Colon (tissue), 2 donors: ENCODE measurements around the gene CYP2S1.
"Not testable (repeated sequence)": the region's sequence is repeated elsewhere in the genome, so short reads cannot be mapped to it uniquely, and the experiment has no call there.

ENCODE experiments used
- FAIRE-seq: peaks from 2 replicates; lab custom pipeline; 2012; peaks lifted over from hg19 to GRCh38; lab: Jason Lieb, UNC
- donor health status: control.
- donor health status: control.

The CYP2S1 gene

GRCh38 chr19:41195675-41196497 is 2.9 kb downstream of the CYP2S1 start:
- no peak for FAIRE-seq

DNA sequence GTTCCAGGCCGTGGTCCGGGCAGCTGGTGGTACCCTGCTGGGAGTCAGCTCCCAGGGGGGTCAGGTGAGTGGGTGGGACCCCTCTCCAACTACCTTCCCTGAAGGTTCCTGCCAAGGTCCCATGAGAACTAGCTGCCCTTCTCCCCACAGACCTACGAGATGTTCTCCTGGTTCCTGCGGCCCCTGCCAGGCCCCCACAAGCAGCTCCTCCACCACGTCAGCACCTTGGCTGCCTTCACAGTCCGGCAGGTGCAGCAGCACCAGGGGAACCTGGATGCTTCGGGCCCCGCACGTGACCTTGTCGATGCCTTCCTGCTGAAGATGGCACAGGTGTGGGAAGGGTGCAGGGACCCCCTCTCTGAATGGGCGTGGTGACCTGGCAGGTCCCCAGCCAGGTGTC is 5.5 kb downstream of the CYP2S1 start:
- FAIRE-seq: no peak

- FAIRE-seq: no peak
These were observed 10.4 kb downstream of the CYP2S1 start for GRCh38 chr19:41203371-41203770.

GRCh38 chr19:41204338-41204737 is 11.3 kb downstream of the CYP2S1 start:
- not testable (repeated sequence) for FAIRE-seq

- FAIRE-seq: no peak
These were observed 13.0 kb downstream of the CYP2S1 start for GRCh38 chr19:41205995-41206394.

DNA sequence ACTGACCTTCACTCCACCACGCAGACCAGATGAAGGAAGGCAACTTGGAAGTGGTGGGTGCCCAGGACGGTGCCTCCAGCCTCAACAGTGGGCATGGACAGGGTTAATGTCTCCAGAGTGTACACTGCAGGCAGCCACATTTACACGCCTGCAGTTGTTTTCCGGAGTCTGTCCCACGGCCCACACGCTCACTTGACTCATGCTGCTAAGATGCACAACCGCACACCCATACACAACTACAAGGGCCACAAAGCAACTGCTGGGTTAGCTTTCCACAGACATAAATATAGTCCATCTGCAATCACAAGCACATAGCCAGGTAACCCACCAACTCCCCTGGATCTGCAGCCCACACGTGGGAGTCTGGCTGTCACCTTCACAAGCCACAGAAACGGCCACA is 13.4 kb downstream of the CYP2S1 start:
- FAIRE-seq: no peak

GRCh38 chr19:41206926-41207750 is 14.1 kb downstream of the CYP2S1 start:
- no peak for FAIRE-seq

DNA sequence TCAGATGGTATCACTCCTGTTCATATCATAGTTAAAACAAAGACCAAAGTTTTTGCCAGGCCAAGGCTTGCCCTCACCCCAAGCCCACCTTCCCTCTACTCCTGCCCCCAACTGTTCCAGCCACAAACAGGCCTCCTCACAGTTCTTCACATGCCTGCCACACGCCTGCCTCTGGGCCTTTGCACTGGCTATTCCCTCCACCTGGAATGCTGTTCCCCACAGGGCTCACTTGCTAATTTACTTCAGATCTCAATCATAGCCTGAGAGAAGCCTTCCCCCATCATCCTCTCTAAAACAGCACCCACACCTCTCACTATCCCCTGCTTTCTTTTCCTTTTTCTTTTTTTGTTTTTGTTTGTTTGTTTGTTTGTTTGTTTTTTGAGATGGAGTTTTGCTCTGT is 21.1 kb downstream of the CYP2S1 start:
- no peak for FAIRE-seq

- FAIRE-seq: no peak
These were observed 24.7 kb downstream of the CYP2S1 start for GRCh38 chr19:41217741-41218140.

DNA sequence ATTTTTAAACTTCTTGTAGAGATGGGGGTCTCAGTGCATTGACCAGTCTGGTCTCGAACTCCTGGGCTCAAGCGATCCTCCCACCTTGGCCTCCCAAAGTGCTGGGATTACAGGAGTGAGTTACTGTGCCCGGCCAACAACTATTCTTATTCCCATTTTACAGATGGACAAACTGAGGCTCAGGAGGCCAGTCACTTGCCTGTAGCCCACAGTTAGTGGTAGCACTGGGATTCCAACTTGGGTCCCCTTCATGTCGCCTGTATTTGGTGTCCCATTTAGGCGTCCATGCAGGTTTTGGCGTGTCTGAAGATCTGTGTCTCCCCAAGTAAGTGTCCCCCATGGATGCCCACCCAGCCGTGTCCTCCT is 25.2 kb downstream of the CYP2S1 start:
- FAIRE-seq: no peak

GRCh38 chr19:41218615-41219507 is 25.8 kb downstream of the CYP2S1 start, which contains the start of gene AXL:
Gene AXL (plus strand): TSS chr19:41219223. CDS start chr19:41219393, 170 bp downstream.
- FAIRE-seq: no peak

GRCh38 chr19:41219924-41220567 is 27.0 kb downstream of the CYP2S1 start:
- no peak for FAIRE-seq

DNA sequence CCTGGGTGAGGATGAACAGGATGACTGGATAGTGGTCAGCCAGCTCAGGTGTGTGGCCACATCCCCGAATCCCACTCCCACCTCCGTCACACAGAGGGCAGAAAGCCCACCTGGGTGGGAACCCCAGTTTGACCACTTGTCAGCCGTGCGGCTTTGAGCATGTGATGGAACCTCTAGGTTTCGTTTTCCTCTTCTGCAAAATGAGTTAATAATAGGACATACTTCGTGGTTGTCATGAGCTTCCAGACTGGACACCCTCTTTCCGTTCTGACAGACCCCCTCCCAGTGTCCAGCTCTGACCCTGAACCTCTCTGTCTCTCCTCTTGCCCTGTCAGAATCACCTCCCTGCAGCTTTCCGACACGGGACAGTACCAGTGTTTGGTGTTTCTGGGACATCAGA is 27.8 kb downstream of the CYP2S1 start:
- no peak for FAIRE-seq

DNA sequence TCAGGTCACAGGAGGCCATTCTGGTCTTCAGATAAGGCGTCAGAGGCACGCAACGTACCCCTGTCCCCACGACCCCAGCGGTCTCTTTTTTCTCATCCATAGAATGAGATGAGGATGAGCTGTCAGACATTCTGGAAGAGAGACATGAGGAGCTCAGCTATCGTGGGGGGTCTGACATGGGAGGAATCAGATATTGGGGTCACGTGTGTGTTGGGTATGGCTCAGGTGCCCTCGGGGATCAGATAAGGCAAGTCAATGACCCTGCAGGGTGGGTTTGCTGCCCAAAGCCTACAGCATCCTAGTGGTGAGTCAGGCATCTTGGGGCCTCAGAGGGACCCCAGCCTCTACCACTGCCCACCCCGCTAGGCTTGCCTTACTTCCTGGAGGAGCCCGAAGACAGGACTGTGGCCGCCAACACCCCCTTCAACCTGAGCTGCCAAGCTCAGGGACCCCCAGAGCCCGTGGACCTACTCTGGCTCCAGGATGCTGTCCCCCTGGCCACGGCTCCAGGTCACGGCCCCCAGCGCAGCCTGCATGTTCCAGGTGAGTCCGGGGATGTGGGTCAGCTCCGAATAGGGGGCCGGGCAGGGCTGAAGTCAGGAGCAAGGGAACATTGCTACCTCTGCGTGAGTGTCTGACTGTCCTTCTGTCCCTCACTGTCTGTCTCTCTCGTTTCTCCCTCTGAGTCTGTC is 28.6 kb downstream of the CYP2S1 start:
- FAIRE-seq: no peak

- FAIRE-seq: no peak
These were observed 29.2 kb downstream of the CYP2S1 start for GRCh38 chr19:41222240-41222639.

DNA sequence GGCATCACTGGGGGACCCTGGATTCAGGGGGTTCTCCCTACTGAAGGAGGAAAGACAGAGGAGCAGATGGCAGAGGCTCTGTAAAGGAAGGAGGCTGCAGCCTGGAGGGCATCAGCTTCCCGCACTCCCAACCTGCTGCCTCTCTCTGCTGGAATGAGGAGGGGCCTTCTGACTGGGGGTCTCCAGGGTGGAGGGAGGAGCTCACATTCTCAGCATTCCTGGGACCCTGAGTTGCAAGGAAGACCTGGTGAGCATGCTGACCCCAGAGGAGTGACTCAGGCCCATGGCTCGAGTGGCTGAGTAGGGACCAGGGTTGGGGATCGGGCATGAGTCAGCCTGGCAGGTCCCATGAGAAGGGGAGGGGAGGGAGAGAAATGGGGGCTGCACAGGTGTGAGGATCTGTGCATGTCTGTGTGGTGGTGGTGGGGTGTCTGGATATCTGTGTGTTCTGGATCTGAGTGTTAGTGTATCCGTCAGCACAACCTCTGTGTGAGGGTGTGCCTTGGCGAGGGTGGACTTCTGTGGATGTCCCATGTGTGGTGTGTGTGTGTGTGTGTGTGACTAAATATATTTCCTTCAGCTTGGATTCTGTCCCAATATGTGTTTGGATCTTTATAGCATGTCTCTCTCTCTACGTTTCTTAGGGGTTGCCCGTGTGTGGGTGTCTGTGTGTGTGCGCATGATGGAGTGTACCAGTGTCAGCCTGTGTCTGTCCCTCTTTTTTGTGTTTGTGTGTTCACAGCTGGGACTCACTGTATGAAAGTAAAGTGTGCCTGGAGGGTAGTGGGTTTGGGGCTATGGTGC is 30.6 kb downstream of the CYP2S1 start:
- FAIRE-seq: no peak

DNA sequence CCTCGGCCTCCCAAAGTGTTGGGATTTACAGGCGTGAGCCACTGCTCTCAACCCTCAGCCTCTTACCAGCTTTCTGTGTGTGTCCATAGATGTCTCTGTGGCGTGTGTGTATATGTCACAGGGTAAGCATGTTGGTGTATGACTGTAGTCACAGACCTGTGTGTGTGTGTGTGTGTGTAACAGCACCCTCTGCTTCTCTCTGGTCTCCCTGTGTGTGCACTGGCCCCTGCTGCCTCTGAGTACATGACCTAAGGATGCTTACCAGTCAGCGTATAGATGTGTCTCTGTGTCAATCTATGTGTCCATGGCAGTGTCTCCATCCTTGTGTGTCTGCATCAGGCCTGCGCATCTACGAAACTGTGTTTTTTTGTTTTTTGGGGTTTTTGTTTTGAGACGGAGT is 31.6 kb downstream of the CYP2S1 start:
- FAIRE-seq: no peak

GRCh38 chr19:41225238-41226052 is 32.4 kb downstream of the CYP2S1 start:
- no peak for FAIRE-seq
